Measurements from ENCODE around the gene FARP1. TPM values are rescaled to one million over a fixed set of nuclear protein-coding genes. Genes with fewer than 3 reads are reported as not detected.

FARP1 gene
- total and polyA plus RNA-seq, 2 experiments from 2014 or later, result 43.2 to 44.2 TPM

DNA sequence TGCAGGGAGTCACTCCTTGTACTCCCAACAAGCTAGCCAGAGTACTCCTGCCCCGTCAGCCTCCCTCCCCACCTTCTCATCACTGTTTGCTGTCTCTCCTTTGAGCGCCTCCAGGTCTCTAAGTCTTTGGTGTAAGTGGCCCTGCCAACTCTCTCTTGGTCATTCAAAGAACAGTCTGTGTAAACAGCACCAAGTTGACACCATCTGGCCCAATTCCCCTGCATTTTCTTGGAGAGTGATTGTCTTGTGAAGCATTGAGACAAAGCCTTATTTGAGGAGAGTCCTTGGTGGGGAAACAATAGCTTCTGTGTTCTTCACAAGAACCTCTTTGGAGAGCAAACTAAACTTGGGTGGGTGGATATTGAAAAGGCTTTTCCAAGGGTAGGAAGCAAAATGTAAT lies 148.8 kb downstream of the FARP1 start:
- H3K4me3 ChIP-seq, result no peak overlapping the region
- H3K27ac ChIP-seq, result no peak overlapping the region
- H3K27me3 ChIP-seq, result no peaks in the 10 kb centered on the region
- no peaks in the 10 kb centered on the region for H3K9me3 ChIP-seq (ENCODE audit: low read depth)
- H3K36me3 ChIP-seq, result no peaks in the 10 kb centered on the region
- no peaks in the 10 kb centered on the region for H3K4me1 ChIP-seq (ENCODE audit: low read depth)
- DNase-seq (ENCODE audit: low read depth in 1 of 2, low spot score in 1 of 2), result no peak
- TF ChIP-seq, protein P1, sequence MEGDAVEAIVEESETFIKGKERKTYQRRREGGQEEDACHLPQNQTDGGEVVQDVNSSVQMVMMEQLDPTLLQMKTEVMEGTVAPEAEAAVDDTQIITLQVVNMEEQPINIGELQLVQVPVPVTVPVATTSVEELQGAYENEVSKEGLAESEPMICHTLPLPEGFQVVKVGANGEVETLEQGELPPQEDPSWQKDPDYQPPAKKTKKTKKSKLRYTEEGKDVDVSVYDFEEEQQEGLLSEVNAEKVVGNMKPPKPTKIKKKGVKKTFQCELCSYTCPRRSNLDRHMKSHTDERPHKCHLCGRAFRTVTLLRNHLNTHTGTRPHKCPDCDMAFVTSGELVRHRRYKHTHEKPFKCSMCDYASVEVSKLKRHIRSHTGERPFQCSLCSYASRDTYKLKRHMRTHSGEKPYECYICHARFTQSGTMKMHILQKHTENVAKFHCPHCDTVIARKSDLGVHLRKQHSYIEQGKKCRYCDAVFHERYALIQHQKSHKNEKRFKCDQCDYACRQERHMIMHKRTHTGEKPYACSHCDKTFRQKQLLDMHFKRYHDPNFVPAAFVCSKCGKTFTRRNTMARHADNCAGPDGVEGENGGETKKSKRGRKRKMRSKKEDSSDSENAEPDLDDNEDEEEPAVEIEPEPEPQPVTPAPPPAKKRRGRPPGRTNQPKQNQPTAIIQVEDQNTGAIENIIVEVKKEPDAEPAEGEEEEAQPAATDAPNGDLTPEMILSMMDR (IDR thresholded peaks at IDR 0.05; ENCODE audit: low read depth, low read length), result no peak

DNA sequence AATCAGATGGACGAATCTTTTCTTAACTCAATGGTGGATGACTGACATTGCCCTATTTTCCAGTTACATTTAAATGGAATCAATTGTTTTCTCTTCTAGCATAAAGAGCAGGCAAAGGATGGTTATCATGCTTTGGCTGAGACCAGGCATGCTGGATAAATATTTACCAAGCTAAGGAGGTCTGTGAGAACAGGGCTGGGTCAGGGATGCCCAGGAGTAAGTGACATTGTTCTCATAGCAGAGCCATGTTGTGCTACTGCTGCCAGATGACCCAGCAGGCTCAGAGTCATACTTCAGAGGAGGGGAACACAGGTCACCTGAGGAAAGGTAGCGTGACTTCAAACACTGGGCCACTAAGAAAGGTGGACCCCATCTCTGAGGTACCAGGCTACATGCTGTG lies 150.2 kb downstream of the FARP1 start:
- Histone ChIP-seq H3K9me3 (ENCODE audit: low read depth) (no peaks in the 10 kb centered on the region), H3K4me1 (ENCODE audit: low read depth) (no peaks in the 10 kb centered on the region), H3K4me3 (no peak overlapping the region), H3K36me3 (no peaks in the 10 kb centered on the region), H3K27ac (no peak overlapping the region), H3K27me3 (no peaks in the 10 kb centered on the region)
- TF ChIP-seq, protein P1 (IDR thresholded peaks at IDR 0.05; ENCODE audit: low read depth, low read length), result no peak
- no peak for DNase-seq (ENCODE audit: low read depth in 1 of 2, low spot score in 1 of 2)

DNA sequence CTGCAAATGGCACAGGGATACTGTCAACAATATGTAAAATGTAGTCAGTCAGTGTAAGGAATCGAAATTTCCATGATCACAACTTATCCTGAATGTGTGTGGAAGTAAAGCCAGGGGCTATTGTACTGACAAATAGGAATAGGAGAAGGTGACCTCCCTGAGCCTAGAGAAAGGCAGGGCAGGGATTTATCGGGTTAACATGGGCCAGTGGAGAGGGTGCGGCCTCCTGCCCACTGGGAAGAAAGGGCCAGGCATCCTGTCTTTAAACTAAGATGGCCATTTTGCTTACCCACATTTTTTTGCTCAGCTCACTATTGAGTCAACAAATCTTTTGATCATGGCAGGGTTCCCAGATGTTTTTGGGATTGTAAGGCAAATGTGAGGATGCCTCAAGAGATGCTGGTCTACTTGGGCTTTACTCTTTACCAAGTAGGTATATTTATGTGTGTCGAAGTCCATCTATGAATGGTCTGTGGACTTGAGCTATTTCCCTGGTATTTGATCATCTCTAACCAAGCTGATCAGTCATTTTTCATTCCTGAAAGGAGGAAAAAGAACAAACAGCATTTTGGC lies 150.8 kb downstream of the FARP1 start:
- TF ChIP-seq, protein P1 (IDR thresholded peaks at IDR 0.05; ENCODE audit: low read depth, low read length), result no peak
- no peaks in the 10 kb centered on the region for H3K9me3 ChIP-seq (ENCODE audit: low read depth)
- H3K4me3 ChIP-seq, result no peak overlapping the region
- no peaks in the 10 kb centered on the region for H3K36me3 ChIP-seq
- no peaks in the 10 kb centered on the region for H3K27me3 ChIP-seq
- no peak overlapping the region for H3K27ac ChIP-seq
- H3K4me1 ChIP-seq (ENCODE audit: low read depth), result no peaks in the 10 kb centered on the region
- no peak for DNase-seq (ENCODE audit: low read depth in 1 of 2, low spot score in 1 of 2)

DNA sequence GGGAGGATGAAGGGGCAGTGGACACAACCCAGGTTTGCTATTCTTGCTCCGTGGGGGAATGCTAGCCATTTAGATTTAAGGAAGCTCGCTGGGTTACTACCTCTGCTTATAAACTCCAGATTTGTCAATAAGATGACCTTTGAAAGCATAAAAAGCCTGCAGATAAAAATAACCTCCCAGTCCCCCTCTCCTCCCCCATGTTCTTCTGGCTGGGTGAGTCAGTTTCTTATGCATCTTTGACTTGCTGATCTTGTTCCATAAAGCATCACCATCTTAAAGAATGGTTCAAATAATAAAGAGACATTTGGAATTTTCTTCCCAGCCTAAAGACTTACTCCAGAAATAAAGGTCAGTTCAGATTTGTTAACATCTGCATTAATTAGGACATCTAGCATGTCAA lies 152.5 kb downstream of the FARP1 start:
- Histone ChIP-seq H3K27ac (no peak overlapping the region), H3K27me3 (no peaks in the 10 kb centered on the region), H3K4me3 (no peak overlapping the region), H3K9me3 (ENCODE audit: low read depth) (no peaks in the 10 kb centered on the region), H3K36me3 (no peaks in the 10 kb centered on the region), H3K4me1 (ENCODE audit: low read depth) (peaks cover 5% of the 10 kb centered on the region)
- TF ChIP-seq, protein P1 (IDR thresholded peaks at IDR 0.05; ENCODE audit: low read depth, low read length), result no peak
- no peak for DNase-seq (ENCODE audit: low read depth in 1 of 2, low spot score in 1 of 2)

DNA sequence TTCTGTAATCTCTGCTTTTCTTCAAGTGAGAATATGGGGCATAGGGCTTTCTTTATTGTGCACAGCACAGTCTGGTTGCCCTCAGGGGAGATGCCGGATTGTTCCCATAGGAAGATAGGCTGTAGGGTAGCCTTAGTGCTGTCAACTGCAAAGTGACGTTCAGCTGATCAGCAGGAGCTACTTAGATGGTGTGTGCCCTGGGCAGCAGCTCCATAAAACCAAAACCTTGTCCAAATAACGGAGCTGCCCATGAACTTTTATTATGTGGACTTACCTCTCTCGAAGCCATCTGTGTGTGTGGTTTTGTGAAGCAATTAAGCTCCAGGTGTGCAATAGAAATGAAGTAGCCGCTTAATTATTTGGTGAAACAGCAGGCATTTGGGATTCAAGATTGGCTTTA lies 154.2 kb downstream of the FARP1 start:
- no peaks in the 10 kb centered on the region for H3K36me3 ChIP-seq
- no peaks in the 10 kb centered on the region for H3K9me3 ChIP-seq (ENCODE audit: low read depth)
- no peak overlapping the region for H3K27ac ChIP-seq
- no peak overlapping the region for H3K4me3 ChIP-seq
- no peaks in the 10 kb centered on the region for H3K27me3 ChIP-seq
- DNase-seq (ENCODE audit: low read depth in 1 of 2, low spot score in 1 of 2), result no peak
- TF ChIP-seq, protein P1 (IDR thresholded peaks at IDR 0.05; ENCODE audit: low read depth, low read length), result no peak
- H3K4me1 ChIP-seq (ENCODE audit: low read depth), result peaks cover 5% of the 10 kb centered on the region
